RWPE2 (cell line): ENCODE data around the gene LIN7B.

Experiments used
- ATAC-seq: fragments of 200-7000 bp; cut with Tn5 transposase; 3 replicates; pipeline ENCODE4 v1.9.1; 2021; ENCODE audit warnings: low read depth
- DNase-seq: peaks from one replicate; pipeline ENCODE4 v3.0.0-alpha.2; 2020; ENCODE audit warnings: low spot score
- H3K27ac ChIP-seq: fragments of 450-650 bp; 2 replicates; pipeline ENCODE4 v1.5.1; 2017; ENCODE audit warnings: mild to moderate bottlenecking; ENCODE audit not compliant: poor library complexity, severe bottlenecking
- H3K27me3 ChIP-seq: fragments of 250-450 bp; sonication (Bioruptor Pico); 2 replicates; pipeline ENCODE4 v1.5.1; 2021; ENCODE audit warnings: mild to moderate bottlenecking, moderate library complexity; ENCODE audit not compliant: insufficient read depth, poor library complexity, severe bottlenecking
- H3K36me3 ChIP-seq: fragments of 250-450 bp; sonication (Bioruptor Pico); 2 replicates; pipeline ENCODE4 v1.5.1; 2020; ENCODE audit warnings: low read depth, mild to moderate bottlenecking, moderate library complexity
- H3K4me1 ChIP-seq: fragments of 250-450 bp; sonication (Bioruptor Pico); 2 replicates; pipeline ENCODE4 v1.5.1; 2021; ENCODE audit warnings: mild to moderate bottlenecking, moderate library complexity; ENCODE audit not compliant: insufficient read depth, poor library complexity, severe bottlenecking
- H3K4me3 ChIP-seq: fragments of 250-450 bp; sonication (Bioruptor Pico); 2 replicates; pipeline ENCODE4 v1.5.1; 2021; ENCODE audit warnings: mild to moderate bottlenecking, moderate library complexity; ENCODE audit not compliant: severe bottlenecking
- H3K9me3 ChIP-seq: fragments of 250-450 bp; sonication (Bioruptor Pico); 2 replicates; pipeline ENCODE4 v1.5.1; 2021; ENCODE audit warnings: mild to moderate bottlenecking, moderate library complexity; ENCODE audit not compliant: severe bottlenecking
- TF ChIP-seq, protein P1 (sequence below): fragments of 450-650 bp; IDR thresholded peaks from one replicate; pipeline ENCODE4 v1.5.1; 2017; ENCODE audit warnings: mild to moderate bottlenecking, moderate library complexity; ENCODE audit not compliant: poor library complexity, severe bottlenecking

Gene LIN7B

DNA sequence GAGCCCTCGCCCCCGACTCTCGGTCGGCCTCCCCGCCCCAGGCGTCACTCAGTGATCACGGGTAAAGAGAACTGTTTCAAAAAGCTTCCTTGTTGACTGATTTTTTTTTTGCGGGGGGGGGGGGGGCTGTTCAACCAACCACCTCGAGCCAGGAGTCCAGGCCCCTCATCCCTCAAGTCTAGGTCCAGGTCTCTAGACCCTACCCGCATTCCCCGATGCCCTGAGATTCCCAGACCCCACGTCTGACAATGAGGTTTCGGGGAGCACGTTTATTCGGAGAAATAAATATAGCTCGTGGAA is 36.7 kb downstream of the LIN7B start:
- H3K4me3 ChIP-seq = peak overlapping the region; percentile 49
- no peaks in the 10 kb centered on the region for H3K4me1 ChIP-seq
- H3K9me3 ChIP-seq = no peaks in the 10 kb centered on the region
- H3K36me3 ChIP-seq = no peaks in the 10 kb centered on the region
- no peak for ATAC-seq
- TF ChIP-seq, protein P1, sequence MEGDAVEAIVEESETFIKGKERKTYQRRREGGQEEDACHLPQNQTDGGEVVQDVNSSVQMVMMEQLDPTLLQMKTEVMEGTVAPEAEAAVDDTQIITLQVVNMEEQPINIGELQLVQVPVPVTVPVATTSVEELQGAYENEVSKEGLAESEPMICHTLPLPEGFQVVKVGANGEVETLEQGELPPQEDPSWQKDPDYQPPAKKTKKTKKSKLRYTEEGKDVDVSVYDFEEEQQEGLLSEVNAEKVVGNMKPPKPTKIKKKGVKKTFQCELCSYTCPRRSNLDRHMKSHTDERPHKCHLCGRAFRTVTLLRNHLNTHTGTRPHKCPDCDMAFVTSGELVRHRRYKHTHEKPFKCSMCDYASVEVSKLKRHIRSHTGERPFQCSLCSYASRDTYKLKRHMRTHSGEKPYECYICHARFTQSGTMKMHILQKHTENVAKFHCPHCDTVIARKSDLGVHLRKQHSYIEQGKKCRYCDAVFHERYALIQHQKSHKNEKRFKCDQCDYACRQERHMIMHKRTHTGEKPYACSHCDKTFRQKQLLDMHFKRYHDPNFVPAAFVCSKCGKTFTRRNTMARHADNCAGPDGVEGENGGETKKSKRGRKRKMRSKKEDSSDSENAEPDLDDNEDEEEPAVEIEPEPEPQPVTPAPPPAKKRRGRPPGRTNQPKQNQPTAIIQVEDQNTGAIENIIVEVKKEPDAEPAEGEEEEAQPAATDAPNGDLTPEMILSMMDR = no peak
- peak overlapping the region; percentile 55 for H3K27ac ChIP-seq
- DNase-seq = no peak
- H3K27me3 ChIP-seq = no peaks in the 10 kb centered on the region

DNA sequence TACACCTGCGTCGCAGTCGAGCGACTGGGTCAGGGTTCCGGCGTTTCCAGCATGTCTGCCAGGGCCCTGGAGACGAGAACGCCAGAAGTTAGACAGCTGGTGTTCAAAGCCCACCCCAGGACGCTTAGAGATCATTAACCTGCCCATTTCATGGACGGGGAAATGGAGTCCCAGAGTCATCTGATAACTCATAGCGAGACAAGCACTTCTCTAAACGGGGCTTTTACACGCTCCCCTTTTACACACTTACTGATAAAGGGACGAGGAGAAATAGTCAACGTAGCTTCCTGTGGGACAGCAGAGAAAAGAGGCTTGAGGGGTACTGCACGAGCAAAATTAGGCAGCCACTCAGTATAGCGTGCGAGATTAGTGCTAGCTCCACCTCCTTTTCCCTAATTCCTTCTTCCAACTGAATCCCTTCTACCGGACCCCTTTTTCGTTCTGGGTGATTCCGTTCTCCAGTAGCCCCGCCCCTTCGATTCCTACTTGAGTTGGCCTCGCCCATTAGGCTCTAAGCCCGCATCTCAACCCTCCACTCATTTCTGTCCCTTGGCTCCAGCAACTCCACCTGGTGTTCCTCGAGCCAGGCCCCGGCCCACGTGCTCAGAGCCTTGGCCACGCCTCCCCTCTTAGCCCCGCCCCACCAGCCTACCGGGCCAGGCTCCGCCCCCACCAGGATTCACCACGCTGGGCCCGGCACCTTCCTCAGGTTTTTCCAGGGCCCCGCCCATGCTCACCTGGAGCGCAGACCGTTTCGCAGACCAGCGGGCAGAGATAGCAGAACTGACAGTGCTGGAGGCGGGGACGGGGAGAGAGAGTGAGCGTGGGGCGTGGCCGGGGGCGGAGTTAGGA is 37.3 kb downstream of the LIN7B start:
- peak overlapping the region; percentile 55 for H3K27ac ChIP-seq

DNA sequence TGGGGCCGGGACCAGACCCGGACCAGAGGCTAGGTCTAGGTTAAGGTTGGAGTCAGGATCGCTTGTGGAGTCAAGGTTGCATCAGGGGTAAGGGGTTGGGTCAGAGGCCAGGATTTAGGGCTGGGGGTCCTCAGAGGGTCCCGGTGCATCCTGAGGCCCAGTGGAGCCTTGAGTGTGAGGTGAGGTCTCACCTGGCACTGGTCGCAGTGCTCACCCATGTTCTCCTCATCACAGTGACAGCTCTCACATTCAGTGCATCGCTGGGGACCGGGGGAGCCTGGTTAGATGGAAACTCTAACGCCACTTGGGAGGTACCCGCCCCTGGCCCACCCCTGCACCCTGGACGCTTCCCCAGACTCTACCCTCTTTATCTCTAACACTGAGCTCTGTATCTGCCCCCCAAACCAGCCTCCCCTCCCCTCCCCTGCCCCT is 38.0 kb downstream of the LIN7B start:
- Histone ChIP-seq H3K4me3 (no peak overlapping the region), H3K36me3 (no peaks in the 10 kb centered on the region), H3K4me1 (no peaks in the 10 kb centered on the region), H3K9me3 (no peaks in the 10 kb centered on the region), H3K27ac (no peak overlapping the region), H3K27me3 (no peaks in the 10 kb centered on the region)
- DNase-seq (no peak), ATAC-seq (no peak)
- TF ChIP-seq, protein P1 = no peak

More for the DNA sequence above, 37.3 kb downstream of the LIN7B start:
- Histone ChIP-seq H3K27me3 (no peaks in the 10 kb centered on the region), H3K36me3 (no peaks in the 10 kb centered on the region), H3K4me1 (no peaks in the 10 kb centered on the region), H3K4me3 (no peak overlapping the region), H3K9me3 (no peaks in the 10 kb centered on the region)
- peak; percentile 74 for ATAC-seq
- TF ChIP-seq, protein P1 = no peak
- peak; percentile 97 for DNase-seq

DNA sequence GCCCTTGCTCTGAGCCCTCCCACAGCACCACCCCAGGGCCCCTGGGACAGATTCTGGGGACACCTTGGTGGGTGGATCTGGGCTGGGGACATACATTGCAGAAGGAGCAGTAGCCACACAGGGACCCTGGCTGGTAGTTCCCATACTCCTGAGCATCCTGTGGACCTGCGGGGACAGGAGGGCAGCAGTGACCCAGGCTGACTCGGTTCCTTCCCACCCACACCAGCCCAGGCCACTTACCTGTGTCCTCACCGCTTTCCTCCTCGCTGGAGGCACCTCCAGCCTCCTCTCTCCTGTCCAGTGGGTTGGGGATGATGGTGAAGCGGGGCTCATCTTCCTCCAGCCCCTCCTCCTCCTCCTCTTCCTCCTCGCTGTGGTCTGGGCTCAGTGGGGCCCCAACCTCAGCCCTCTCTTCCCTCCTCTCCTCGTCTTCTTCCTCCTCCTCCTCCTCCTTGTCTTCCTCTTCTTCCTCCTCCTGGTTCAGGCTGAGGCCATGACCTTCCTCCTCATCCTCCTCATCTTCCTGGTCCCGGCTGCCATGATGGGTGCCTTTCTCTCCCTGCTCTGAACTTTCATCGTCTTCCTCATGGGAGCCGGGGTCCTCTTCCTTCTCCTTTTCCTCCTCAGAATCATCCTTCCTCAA is 39.1 kb downstream of the LIN7B start:
- Histone ChIP-seq H3K4me3 (no peak overlapping the region), H3K9me3 (no peaks in the 10 kb centered on the region), H3K36me3 (no peaks in the 10 kb centered on the region), H3K27ac (no peak overlapping the region), H3K4me1 (no peaks in the 10 kb centered on the region), H3K27me3 (no peaks in the 10 kb centered on the region)
- DNase-seq (no peak), ATAC-seq (no peak)
- TF ChIP-seq, protein P1 = no peak

DNA sequence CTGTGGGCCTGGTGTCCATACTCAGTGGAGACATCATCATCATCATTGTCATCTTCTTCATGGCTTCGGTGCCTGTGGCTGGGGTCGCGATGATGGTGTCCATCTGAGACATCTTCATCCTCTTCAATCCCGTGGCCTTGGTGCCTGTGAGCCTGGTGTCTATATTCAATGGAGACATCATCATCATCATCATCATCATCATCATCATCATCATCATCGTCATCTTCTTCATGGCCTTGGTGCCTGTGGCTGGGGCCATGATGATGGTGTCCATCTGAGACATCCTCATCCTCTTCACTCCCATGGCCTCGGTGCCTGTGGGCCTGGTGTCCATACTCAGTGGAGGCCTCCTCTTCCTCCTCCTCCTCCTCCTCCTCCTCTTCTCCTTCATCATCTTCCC is 40.1 kb downstream of the LIN7B start:
- H3K4me1 ChIP-seq = peaks cover 3% of the 10 kb centered on the region
- no peak for ATAC-seq
- no peaks in the 10 kb centered on the region for H3K27me3 ChIP-seq
- no peaks in the 10 kb centered on the region for H3K36me3 ChIP-seq
- H3K9me3 ChIP-seq = no peaks in the 10 kb centered on the region
- DNase-seq = no peak
- H3K27ac ChIP-seq = no peak overlapping the region
- TF ChIP-seq, protein P1 = no peak
- H3K4me3 ChIP-seq = no peak overlapping the region
